Stimulated activated CD8-positive, alpha-beta memory T cell treated with anti-CD3 and anti-CD28 coated beads, Interleukin-15, amount 100 ng/mL, for 24 hours (primary cell): ENCODE measurements around the gene UNC5CL.

ENCODE experiments used
- DNase-seq: peaks from one replicate; pipeline ENCODE4 v3.0.0-alpha.2; 2020; ENCODE audit warnings: low read depth

Gene UNC5CL

DNA sequence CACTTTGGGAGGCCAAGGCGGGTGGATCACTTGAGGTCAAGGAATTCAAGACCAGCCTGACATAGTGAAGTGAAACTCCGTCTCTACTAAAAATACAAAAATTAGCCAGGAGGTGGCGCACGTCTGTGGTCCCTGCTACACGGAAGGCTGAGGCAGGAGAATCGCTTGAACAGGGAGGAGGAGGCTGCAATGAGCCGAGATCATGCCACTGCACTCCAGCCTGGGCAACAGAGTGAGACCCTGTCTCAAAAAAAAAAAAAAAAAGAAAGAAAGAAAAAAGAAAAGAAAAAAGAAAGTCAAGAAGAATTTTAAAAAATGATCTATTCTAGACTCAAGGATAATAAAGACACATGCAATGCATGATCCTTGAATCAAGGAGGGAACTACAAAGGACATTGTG lies 32.8 kb downstream of the UNC5CL start:
- DNase-seq = peak; percentile 18

DNA sequence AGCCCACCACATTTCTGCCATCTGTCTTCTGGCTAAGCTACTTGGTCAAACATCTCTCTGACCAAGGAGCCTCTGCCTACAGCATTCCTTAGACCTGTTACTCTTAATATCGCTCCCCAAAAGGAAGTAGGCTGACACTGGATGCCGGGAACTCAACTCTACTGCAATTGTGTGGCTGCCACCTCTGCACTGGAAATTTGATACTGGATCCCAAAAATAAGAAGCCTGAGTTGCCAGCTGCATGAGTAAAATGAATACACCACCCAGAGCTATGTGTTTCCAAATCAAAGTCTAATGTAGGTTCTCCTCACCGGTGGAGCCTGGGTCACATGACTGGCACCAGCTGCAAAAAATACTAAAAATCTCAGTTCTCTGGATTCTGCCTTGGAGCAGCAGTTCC lies 36.9 kb downstream of the UNC5CL start:
- DNase-seq = no peak

DNA sequence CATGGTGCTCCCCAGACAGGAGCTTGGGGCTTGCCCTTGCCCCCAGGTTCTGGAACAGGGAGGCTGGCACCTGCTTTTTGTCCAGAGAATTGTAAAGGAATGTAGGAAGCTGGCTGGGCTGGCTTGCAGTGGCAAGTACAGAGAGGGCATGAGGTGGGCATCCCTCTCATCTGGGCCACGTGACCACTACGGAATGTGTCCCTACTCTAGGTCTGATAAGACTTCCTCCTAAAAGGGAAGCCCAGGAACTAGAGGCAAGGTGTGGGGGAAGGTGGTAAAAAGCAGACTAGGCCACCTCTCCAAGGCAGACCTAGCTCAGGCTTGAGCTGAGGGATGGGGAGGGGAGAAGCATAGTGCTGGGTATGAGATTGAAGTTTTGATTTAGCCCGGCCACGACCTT lies 38.8 kb downstream of the UNC5CL start:
- DNase-seq = no peak

DNA sequence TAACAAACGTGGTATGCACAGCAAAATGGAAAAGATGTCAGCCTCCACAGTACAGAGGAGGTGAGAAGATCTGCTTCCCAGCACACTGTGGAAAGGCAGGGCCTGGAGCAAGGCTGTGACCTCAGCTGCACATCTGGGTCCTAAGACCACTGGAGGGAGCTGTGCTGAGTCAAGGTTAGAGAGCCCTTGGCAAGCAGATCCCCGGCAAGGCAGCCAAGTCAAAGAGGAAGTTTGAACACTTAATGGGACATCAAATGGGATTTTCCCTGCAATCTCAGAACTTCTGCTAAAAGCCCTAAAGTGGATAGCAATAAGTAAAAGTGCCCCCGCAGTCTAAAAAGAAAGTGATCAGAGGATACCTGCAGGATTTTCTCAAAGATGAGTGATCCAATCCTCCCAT lies 39.5 kb downstream of the UNC5CL start:
- no peak for DNase-seq

DNA sequence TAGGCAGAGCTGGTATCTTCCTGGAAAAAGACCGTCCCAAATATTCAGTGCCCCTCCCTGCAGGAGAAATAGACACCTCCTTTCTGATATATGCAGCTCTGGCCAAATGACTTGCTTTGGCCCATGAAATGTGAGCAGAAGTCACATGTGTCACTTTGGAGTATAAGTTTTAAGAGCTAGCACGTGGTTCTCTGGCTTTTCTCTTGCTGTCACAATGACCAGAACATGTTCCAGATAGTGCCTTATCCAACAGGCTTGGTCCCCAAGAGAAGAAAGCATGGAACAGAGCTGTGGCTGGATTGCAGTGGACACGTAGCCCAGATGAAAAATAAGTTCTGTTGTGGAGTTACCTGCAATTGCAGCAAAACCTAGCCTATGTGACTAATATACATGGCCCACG lies 40.4 kb downstream of the UNC5CL start:
- DNase-seq = no peak

DNA sequence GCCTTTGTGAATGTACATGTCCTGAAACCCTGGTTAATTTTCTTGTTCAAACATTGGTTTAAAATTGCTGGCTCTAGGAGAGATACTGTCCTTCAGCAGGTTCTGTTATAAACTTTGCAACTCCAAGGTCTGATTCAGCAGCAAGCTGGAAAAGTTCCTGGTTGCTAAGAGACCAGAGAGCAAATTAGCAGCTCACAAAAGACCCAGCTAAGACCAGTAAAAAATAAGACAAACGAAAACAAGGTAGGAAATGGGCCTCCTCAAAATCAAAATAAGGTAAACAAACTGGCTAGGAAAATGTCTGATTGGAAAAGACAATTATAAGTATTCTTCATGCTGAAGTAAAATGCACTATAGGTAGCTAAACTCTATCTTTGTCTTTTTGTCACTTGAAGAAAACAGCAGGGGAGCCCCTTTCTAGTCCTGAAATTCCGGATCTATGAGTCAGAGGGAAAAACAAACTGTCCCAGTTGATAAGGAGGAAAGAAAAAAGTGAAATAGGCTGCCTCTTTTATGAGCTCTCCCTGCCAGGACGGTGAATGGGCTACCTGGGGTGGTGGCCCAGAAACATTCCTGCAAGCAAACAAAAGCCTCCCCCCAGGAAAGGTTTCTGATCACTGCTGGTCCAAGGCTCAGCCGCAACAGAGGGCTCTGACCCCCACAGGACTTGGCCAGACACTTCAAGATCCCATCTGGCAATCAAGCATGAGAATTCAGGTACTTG lies 41.6 kb downstream of the UNC5CL start:
- no peak for DNase-seq

DNA sequence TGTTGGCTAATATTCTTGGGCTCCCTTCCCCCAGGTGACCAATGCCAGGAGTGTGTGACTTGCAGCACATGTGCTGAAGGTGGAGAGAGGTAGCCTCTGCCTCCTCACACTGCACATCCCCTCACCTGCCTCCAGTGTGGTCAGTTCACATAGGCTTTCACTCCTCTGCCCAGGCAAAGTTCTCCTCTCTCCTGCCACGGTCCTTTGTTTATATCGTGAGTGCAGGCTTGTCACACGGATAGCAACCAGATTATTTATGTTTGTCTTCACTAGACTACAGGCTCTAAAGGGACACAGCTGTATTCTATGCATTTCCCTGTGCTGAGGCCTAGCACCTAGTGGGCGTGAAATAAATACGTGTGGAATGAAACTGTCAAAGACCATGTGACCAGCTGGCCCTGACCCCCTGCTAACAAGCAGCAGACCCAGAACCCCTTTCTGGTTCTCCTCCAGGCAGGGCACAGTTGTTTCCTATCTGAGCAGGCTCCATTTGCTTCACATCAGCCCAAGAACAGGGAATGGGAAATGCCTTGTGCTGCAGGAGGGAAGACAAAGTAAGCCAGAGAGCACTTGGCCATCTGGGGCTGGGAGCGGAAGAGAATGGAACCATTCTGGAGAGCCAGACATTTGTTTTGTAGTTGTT lies 42.3 kb downstream of the UNC5CL start:
- no peak for DNase-seq

DNA sequence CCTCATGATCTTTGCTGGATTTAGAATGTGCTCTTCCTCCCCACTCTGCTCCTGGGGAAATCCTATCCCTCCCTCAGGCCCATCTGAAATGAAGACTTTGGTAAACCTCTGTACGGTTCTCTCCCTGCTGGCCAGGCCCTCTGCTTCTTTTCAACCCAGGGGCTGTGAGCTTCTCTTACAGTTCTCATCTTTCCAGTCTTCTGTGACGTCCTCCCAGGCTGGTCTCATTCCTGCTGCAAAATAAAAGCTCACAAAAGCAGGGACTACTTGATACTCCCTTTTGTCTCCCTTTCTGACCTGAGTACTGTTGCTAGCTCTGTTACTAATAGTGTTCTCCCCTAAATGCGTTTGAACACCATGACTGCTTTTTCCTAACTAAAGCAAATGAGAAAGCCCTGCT lies 46.3 kb downstream of the UNC5CL start:
- DNase-seq = no peak

DNA sequence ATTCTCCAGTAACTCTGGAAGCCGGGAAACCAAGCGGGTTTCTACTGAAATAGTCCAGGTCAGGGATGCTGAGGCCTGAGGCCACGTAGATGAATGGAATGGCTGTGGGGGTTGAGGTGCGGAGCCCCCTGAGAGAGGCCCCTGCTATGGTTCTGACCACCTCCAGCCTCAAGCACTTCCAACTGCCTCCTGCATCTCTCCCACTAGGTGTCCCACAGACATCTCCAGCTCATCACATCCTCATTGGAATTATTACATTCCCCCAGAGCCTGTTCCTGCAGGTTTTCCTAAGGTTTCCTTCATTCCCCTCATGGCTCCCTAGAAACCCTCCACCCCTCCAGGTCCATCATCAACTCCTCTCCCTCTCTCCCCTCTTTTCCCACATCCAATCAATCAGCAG lies 48.7 kb downstream of the UNC5CL start:
- no peak for DNase-seq

DNA sequence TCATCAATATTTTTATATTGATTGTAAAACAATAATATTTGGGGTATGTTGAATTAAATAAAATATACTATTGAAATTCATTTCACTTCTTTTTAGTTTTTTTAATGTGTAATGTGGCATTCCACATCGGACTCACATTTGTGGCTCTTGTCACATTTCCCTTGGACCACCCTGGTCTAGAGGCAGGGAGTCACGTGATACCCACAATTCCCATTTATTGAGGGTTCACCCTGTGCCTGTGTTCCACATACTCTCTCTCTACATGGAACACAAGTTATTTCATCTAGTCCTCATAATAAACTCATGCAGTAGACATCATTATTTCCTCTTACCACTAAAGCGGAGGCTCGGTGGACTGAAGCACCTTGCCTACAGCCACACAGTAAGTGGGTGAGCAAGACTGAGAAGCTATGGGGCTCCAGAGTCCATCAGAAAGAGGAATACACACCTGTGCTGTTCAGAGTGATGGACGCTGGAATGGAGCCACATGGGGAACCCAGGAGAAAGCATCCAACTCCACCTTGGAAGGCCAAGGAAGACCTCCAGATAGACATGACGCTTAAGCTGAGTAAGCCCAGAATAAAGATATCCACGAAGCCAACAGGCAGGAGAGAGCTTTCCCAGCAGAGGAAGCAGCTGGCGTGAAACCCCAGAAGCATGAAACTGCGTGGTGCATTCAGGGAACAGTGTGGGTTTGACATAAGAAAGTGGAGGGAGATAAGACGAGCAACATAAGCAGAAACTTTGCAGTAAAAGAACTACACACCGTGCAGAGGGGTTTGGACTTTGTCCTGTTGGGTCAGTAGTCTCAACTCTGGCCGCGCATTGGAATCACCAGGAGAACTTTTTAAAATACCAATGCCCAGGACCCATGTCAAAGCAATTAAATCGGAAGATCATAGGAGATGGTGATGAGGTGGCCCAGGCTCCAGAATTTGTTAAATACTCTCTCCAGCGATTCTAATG lies 49.5 kb downstream of the UNC5CL start:
- DNase-seq = no peak

DNA sequence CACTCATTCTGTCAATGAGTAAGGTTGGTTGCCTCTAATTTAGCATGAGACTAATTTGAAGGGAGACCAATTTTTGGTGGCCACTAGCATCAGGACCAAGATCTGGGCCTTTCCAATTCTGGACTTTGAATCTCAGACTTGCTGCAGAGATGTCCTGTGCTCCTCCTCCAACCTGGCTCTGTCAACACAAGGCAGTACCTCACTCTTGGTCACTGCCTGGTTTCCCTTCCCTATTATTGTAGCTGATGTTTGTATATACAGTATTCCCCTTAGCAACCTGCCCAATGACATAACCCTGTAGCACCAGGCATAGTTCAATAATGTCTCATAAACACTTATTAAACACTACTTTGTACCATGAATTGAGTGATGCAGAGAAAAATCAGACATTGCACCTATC lies 50.4 kb downstream of the UNC5CL start:
- no peak for DNase-seq

DNA sequence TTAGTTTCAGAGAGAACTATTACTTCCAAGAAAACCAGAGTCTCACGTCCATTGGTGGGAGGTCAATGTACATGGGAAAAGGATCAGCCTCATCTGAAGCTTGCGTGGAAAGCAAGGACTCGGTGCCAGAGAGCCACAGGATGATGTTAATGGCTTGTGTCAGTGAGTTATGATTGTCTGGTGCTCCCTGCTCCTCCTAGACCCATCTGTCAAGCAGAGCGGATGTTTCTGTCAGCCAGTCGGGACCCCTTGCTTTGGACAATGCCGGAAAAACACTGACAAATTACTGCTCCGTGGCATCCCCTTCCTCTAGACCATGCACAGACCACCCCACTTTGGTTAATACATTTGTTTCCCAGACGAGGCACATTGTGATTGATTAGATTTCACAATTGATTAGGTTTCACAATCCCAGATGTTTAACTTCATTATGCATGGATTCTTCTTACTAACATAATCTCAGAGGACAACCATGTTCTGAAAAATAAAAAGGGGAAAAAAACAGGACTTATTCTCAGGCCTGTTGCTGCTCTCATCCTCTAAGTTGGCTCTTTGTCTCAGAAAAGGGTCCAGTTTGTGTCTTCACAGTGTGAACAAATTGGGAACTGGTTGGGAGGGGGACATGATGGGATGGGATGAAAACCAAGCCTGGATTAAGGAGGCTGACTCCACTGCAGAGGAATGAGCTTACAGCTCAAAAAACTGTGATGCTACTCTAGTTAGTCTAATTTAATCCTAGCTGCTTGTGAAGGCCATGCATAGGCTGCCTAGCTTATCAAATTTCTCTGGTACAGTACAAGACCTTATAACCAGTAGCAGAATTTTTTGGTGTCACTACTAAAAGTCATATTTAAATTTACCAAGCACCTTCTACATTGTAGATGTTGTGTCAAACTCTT lies 51.9 kb downstream of the UNC5CL start:
- DNase-seq = no peak

DNA sequence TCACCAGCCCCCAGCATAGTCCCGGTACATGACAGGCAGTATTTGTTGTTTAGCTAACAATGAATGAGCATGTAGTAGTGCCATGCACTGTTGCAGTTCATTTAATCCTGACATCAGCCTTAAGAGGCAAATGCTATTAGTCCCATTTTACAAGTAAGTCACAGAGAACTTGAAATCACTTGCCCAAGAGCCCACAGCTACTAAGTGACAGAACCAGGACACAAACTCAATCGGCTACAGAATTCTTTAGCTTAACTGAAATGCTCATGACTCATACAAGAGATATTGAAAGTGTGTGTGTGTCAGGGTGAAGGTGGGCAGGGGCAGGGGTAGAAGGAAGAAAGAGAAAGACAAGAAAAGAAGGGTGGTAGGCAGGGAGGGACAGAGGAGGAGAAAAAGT lies 52.7 kb downstream of the UNC5CL start:
- no peak for DNase-seq

DNA sequence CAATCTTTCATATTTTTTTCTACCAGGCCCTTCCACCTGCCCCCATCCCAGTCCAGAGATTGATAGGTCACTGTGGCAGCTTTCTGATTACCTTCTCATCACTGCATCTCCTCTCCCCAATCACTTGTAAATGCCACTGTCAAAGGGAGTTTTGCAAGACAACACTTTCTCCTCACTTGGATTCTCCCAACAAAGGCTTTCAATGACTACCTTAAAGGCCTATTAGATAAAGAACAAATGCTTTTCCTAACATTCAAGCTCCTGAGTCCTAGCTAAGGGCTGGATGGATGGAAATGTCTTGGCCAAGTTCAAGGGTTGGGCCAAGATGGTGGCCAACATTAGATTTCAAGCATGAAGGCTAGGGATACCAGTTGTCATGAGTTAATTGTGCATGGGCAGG lies 55.3 kb downstream of the UNC5CL start:
- DNase-seq = no peak

DNA sequence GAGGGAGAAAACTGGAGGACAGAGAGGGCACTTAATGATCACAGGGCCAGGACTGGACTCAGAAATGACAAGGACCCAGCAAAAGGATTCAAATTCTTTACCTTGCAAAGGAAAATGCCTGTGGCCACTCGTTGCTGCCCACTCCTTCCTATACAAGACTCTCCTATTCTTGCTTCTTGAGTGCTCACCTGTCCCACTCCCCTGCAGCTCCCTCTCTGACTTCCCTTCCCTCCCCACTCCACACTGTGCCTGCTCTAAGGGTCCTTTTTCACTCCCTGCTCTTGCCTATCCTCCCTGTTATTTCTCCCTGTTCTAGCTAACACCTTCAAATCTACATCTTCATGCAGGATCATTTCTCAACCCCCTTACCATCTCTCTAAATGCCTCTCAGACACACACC lies 56.1 kb downstream of the UNC5CL start:
- no peak for DNase-seq

DNA sequence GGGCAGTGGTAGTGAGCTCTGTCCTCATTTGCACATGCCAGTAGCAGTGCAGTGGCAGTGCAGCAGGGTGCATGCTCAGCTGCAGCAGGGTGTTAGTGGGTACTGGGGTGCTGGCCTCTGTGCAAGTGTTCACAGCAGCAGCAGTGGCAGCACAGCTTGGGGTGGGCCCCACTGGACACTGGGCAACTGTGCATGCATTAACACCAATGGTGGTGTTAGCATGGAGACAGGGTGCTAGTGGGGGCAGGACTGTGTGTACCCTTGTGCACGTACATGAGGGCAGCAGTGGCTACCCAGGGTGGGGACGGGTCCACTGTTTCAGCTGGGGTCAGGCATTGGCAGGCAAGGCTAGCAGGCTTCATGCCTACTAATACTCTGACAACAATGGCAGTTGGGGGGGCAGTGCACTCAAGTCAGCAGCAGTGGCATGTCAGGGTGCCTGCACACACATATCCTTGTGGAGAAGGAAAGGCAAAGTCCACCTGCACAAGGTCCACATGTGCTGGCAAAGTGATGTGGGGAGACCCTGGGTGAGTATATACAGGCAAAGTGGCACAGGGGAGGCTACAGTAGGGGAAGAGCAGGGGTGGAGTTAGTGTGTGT lies 60.2 kb downstream of the UNC5CL start:
- DNase-seq = no peak

DNA sequence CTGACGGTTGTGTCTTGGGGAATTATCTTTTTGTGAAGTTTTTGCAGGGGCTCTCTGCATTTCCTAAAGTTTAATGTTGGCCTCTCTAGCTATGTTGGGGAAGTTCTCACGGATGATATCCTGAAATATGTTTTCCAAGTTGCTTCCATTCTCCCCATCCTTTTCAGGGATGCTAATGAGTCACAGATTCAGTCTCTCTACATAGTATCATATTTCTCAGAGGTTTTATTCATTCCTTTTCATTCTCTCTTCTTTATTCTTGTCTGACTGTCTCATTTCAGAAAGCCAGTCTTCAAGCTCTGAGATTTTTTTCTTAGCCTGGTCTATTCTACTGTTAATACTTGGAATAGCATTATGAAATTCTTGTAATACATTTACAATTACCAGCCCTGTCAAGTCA lies 61.3 kb downstream of the UNC5CL start:
- DNase-seq = no peak

DNA sequence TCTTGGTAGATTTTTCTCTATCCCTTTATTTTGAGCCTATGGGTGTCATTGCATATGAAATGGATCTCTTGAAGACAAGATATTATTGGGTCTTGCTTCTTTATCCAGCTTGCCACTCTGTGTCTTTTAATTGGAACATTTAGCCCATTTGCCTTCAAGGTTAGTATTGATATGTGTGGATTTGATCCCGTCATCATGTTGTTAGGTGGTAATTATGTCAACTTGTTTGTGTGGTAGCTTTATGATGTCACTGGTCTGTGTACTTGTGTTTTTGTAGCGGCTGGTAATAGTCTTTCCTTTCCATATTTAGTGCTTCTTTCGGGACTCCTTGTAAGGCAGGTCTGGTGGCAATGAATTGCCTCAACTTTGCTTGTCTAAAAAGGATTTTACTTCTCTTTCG lies 61.9 kb downstream of the UNC5CL start:
- no peak for DNase-seq
